ENCODE results near the gene SLC30A7. TPM values are rescaled to one million over a fixed set of nuclear protein-coding genes. Genes with fewer than 3 reads are reported as not detected.

Gene SLC30A7
- polyA plus RNA-seq, 1 donor: 9.5 TPM

- DNase-seq (ENCODE audit: low read depth): peak; percentile 60
These were observed 130.0 kb downstream of the SLC30A7 start, which contains the start of gene DPH5 for GRCh38 chr1:101025657-101026429. Gene DPH5 (minus strand): TSS chr1:101025784. CDS start chr1:101025443, 341 bp downstream.

- DNase-seq (ENCODE audit: low read depth): no peak
These were observed 130.5 kb downstream of the SLC30A7 start for GRCh38 chr1:101026430-101026788.

- DNase-seq (ENCODE audit: low read depth): no peak
These were observed 131.4 kb downstream of the SLC30A7 start for GRCh38 chr1:101027194-101027772.

GRCh38 chr1:101028466-101028865, 132.6 kb downstream of the SLC30A7 start:
- DNase-seq (ENCODE audit: low read depth): no peak

GRCh38 chr1:101029184-101029583, 133.3 kb downstream of the SLC30A7 start:
- DNase-seq (ENCODE audit: low read depth): no peak

- no peak for DNase-seq (ENCODE audit: low read depth)
These were observed 135.0 kb downstream of the SLC30A7 start for GRCh38 chr1:101030881-101031280.

Other genes starting within 250 kb of the SLC30A7 start
- 8.7 TPM for gene VCAM1, start 176.3 kb upstream of the SLC30A7 start, polyA plus RNA-seq (ENCODE audit: insufficient read length)
- 32.2 TPM for gene EXTL2, start 1.2 kb upstream of the SLC30A7 start, polyA plus RNA-seq (ENCODE audit: insufficient read length)
- 53.8 TPM for gene DPH5, start 129.7 kb downstream of the SLC30A7 start, polyA plus RNA-seq (ENCODE audit: insufficient read length)

Data from forelimb muscle (tissue), 1 donor.